T-helper 17 cell (primary cell): ENCODE results near the gene OOSP4B. TPM values are rescaled to one million over a fixed set of nuclear protein-coding genes. Genes with fewer than 3 reads are reported as not detected.

Experiments used
- ATAC-seq: fragments of 150-1000 bp; cut with Tn5 transposase; 2 replicates; pipeline ENCODE4 v1.10.0; 2021; ENCODE audit warnings: mild to moderate bottlenecking, moderate library complexity
- DNase-seq, 3 donors: peaks; one replicate each; pipeline versions ENCODE4 v3.0.0 to v3.0.0-alpha.2; 2020 to 2021
- H3K9me3 ChIP-seq: one replicate; pipeline ENCODE4 v1.7.0; 2013; ENCODE audit warnings: low read length, mild to moderate bottlenecking; ENCODE audit not compliant: control insufficient read depth, poor library complexity, severe bottlenecking
- H3K27ac Mint-ChIP-seq: one replicate; pipeline ENCODE4 v1.8.0; 2022; ENCODE audit warnings: mild to moderate bottlenecking, moderate library complexity, mixed read lengths
- H3K27me3 Mint-ChIP-seq: one replicate; pipeline ENCODE4 v1.8.0; 2022; ENCODE audit warnings: mixed read lengths
- H3K36me3 Mint-ChIP-seq: one replicate; pipeline ENCODE4 v1.8.0; 2022; ENCODE audit warnings: low read depth, mixed read lengths
- H3K4me1 Mint-ChIP-seq: one replicate; pipeline ENCODE4 v1.8.0; 2022; ENCODE audit warnings: mild to moderate bottlenecking, mixed read lengths
- H3K4me3 Mint-ChIP-seq: one replicate; pipeline ENCODE4 v1.8.0; 2022; ENCODE audit warnings: mild to moderate bottlenecking, moderate library complexity, mixed read lengths
- total RNA-seq, 4 donors: library from RNA in 2 of 4; stranded (reverse) in 2 of 4; gene quantifications; one replicate each; pipeline ENCODE4 v1.2.3 and lab custom pipeline; 2022 to 2026

The OOSP4B gene
- total RNA-seq, 2 donors from 2014 or later, result not detected

- peaks cover 9% of the 10 kb centered on the region for H3K27me3 Mint-ChIP-seq
- H3K9me3 ChIP-seq, result no peaks in the 10 kb centered on the region
- no peak overlapping the region for H3K4me3 Mint-ChIP-seq
- H3K36me3 Mint-ChIP-seq, result no peaks in the 10 kb centered on the region
- no peaks in the 10 kb centered on the region for H3K4me1 Mint-ChIP-seq
- ATAC-seq (no peak), DNase-seq (no peak)
- H3K27ac Mint-ChIP-seq, result no peak overlapping the region
These were observed 60.3 kb downstream of the OOSP4B start for GRCh38 chr11:60077216-60077817.

GRCh38 chr11:60077981-60078380 lies 61.0 kb downstream of the OOSP4B start:
- H3K9me3 ChIP-seq, result no peaks in the 10 kb centered on the region
- no peaks in the 10 kb centered on the region for H3K4me1 Mint-ChIP-seq
- no peaks in the 10 kb centered on the region for H3K36me3 Mint-ChIP-seq
- no peak overlapping the region for H3K4me3 Mint-ChIP-seq
- DNase-seq (no peak), ATAC-seq (no peak)
- peaks cover 9% of the 10 kb centered on the region for H3K27me3 Mint-ChIP-seq
- no peak overlapping the region for H3K27ac Mint-ChIP-seq

DNA sequence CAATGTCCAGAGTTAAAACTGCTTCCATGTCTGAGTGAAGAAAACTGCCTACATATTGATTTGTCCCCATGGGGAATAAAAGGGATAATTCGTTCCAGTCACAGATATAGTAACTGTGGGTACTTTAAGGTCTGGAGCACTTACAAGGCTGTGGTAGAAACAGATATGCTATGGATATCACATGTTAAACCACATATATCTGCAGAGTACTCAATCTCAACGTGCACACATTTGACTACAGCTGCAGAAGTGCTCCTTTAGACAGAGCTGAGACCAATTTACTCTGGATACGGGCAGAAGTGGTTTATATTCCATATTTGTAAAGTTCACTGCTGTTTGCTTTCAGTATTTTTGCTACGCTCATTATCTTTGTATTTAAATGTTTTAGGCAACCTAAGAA lies 61.8 kb downstream of the OOSP4B start:
- H3K9me3 ChIP-seq, result no peaks in the 10 kb centered on the region
- Mint-ChIP-seq H3K27ac (no peak overlapping the region), H3K4me3 (no peak overlapping the region), H3K36me3 (no peaks in the 10 kb centered on the region), H3K4me1 (no peaks in the 10 kb centered on the region), H3K27me3 (peaks cover 12% of the 10 kb centered on the region)
- ATAC-seq, result no peak
- DNase-seq, result no peak

GRCh38 chr11:60080535-60080934 lies 63.6 kb downstream of the OOSP4B start:
- no peak for DNase-seq

More at GRCh38 chr11:60080535-60080934, 63.6 kb downstream of the OOSP4B start:
- Mint-ChIP-seq H3K36me3 (no peaks in the 10 kb centered on the region), H3K27ac (no peak overlapping the region), H3K4me3 (no peak overlapping the region), H3K4me1 (no peaks in the 10 kb centered on the region), H3K27me3 (peaks cover 27% of the 10 kb centered on the region)
- ATAC-seq, result no peak
- H3K9me3 ChIP-seq, result no peaks in the 10 kb centered on the region

Other genes with a start within 250 kb of the OOSP4B start
- gene MRPL16, start 206.4 kb upstream of the OOSP4B start, total RNA-seq, result 10 to 100 TPM; 18.4 to 21.8 TPM
- gene CBLIF, start 171.7 kb upstream of the OOSP4B start, total RNA-seq, result not detected
- under 1 TPM in 1 of 2 donors, not detected in 1; 0.55 TPM for gene TCN1, start 150.7 kb upstream of the OOSP4B start, total RNA-seq
- gene OOSP3, start 138.4 kb upstream of the OOSP4B start, total RNA-seq, result not detected
- gene OOSP1, start 78.7 kb upstream of the OOSP4B start, total RNA-seq, result not detected
- gene OOSP4A, start 53.1 kb upstream of the OOSP4B start, total RNA-seq, result not detected
- not detected for gene OOSP2, start 23.2 kb downstream of the OOSP4B start, total RNA-seq
- gene MS4A3, start 39.5 kb downstream of the OOSP4B start, total RNA-seq, result 1 to 10 TPM in 1 of 2 donors, under 1 TPM in 1; 0.39 to 1.2 TPM
- gene MS4A2, start 71.5 kb downstream of the OOSP4B start, total RNA-seq, result under 1 TPM in 1 of 2 donors, not detected in 1; 0.60 TPM
- 1 to 10 TPM; 3.2 to 8.2 TPM for gene MS4A6A, start 165.9 kb downstream of the OOSP4B start, total RNA-seq
- gene MS4A4E, start 226.0 kb downstream of the OOSP4B start, total RNA-seq, result 1 to 10 TPM in 1 of 2 donors, under 1 TPM in 1; 0.47 to 1.1 TPM